IPS-11a (cell line): Measurements from ENCODE around the gene PLEKHA7.
"Not testable (repeated sequence)": the region's sequence is repeated elsewhere in the genome, so short reads cannot be mapped to it uniquely, and the experiment has no call there.

Source experiments
- H3K4me3 ChIP-seq: one replicate; pipeline ENCODE4 v1.5.1; 2013; ENCODE audit warnings: low read depth, low read length, control low read depth

PLEKHA7 gene

DNA sequence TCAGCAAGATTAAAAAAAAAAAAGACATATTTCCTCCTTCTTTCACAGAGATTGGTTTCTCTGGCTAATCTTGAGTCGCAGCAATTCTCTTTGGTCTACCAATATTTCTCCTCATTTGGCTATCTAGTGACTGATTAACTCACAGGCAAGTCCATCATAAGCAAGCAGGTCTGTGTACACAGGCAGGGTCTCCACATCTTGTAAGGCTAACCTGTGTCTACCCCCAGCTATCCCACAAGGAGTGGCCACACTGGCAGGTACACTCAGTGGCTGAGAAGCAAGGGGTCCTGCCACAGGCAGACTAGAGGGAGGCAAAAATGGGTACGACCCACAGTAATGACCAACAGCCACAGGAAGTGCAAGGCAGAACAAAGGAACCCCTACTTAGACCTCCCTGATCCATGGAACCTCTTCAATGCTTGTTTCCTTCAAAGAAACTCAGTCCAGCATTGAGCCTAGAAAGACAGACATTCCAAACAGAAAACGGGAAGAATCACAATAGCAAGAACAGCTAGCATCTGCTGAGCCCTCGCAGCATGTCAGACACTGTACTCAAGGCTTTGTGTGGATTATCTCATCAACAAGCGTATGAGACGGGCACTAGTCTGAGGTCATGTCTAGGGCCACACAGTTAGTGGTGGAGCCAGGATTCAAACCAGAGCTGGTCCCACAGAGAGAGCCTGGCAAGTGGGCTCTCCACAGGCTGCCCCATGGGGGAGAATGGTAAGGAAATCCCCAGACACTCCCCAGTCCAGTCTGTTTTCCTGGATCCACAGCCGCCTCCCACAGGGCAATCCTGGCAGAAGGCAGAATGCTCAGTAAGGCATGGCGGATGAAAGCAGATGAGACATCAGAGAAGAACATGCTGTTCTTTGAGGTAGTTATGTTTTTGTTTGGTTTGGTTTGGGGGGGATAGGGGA is 34.3 kb downstream of the PLEKHA7 start:
- no peak overlapping the region for H3K4me3 ChIP-seq

DNA sequence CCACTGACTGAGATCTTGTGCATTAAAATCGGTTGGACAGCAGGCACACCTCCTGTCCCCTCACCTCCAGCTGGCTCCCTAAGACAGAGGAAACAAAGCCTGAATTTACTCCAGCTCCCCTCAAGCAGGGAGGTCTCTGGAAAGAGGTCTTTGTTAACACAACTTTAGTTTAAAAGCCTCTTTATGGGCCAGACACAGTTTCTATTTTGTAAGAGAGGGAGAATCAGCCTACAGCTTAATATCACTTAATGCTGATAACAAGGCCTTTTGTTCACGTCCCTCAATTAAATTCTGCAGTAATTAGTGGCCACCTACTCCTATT is 36.3 kb downstream of the PLEKHA7 start:
- no peak overlapping the region for H3K4me3 ChIP-seq

DNA sequence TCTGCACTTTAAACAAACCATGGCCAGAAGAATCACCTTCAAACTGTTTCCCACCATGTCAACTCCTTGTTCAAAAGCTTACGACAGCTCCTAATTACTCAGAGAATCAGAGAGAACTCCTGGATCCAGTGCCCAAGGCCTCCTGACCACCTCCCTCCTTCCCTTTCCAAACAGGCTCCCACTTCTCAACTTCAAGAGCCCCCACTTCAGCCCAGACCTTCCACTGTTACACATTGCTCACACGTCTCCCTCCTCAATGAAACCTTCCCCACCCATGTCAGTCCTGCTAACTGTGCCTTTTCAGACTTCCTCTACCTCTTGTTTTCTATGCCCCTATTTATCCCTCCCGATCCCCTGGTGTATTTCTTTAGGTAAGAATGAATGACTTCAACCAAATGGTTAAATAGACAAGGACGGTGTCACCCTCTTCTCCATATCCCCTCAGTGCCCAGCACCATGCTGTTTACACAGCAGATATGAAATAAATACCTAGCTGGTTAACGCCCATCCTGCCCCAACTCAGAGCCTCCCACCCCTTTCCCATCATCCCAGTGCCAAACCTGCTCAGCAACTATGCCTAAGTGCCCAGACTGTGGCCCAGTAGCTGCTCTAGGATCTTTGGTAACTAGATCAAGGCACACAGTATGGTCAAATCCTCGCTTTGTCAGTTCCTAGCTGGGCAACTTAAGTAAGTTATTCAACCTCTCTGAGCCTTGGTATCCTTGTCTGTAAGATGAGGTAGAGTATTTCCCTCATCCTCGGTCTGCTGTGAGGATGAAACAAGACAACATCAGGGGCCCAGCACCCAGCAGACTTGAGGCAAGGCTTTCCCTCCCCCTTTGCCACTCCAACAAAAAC is 36.8 kb downstream of the PLEKHA7 start:
- no peak overlapping the region for H3K4me3 ChIP-seq

DNA sequence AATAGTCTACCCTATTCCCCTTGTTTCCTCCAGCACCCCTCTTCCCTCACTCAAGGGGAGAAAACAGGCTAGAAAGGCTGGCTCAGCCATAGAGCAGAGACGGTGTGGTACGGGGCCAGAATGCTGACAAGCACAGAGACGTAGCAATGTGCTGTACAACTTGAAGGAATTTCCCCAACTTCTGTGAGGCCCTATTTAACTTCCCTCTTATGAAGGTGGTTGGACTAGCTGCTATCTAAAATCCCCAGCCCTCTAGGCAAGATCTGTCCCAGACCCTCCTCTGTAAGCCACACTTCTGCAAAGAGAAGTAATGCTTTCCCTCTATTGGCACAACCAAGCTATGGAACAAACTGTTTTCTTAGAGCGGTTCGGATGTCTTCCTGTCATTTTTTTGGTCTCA is 37.8 kb downstream of the PLEKHA7 start:
- H3K4me3 ChIP-seq, result no peak overlapping the region

DNA sequence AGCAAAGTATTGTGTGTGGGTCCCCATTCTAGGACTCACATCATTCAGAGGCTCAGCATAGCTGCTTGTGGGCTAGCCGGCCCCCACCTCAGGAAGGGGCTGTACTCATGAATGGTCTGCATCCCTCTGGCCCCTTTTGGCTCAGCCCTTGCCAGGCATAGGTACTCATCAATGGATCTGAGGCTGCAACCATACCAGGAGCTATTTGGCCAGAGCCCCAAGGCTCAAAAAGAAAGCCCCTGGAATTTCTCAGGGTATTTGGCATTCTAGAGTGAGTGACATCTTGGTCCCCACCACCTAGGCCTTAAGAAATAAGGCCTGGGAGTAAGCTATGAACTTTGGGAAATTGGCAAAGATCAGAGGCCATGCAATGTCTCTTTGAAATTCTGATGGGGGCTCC is 38.3 kb downstream of the PLEKHA7 start:
- H3K4me3 ChIP-seq, result no peak overlapping the region

DNA sequence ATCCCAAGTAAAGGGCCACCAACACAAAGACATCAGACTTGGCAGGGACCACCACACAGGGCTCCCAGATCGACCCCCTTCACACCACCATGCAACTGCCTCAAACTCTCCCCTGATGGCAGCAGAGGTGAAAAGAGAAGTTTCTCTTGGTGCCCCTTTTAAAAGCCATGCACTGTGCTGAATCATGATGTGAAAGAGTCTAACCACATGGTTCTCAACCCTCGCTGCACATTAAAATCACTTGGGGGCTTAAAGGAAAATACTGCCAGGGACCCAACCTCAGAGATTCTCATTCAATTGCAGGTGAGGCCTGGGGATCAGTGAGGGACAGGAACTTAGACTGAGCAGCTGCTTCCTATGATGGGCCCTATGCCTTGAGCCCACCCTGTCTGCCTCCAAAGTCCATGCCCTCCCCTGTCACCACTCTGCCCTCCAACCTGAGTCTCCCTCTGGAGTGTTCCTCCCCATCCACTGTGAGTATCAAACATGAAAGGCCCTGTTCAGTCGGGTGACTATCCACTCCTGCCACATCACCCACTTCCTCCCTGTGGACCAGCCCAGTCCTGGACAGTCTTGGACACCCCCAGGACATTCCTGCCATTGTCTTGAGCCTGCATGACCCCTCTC is 40.8 kb downstream of the PLEKHA7 start:
- H3K4me3 ChIP-seq, result no peak overlapping the region

DNA sequence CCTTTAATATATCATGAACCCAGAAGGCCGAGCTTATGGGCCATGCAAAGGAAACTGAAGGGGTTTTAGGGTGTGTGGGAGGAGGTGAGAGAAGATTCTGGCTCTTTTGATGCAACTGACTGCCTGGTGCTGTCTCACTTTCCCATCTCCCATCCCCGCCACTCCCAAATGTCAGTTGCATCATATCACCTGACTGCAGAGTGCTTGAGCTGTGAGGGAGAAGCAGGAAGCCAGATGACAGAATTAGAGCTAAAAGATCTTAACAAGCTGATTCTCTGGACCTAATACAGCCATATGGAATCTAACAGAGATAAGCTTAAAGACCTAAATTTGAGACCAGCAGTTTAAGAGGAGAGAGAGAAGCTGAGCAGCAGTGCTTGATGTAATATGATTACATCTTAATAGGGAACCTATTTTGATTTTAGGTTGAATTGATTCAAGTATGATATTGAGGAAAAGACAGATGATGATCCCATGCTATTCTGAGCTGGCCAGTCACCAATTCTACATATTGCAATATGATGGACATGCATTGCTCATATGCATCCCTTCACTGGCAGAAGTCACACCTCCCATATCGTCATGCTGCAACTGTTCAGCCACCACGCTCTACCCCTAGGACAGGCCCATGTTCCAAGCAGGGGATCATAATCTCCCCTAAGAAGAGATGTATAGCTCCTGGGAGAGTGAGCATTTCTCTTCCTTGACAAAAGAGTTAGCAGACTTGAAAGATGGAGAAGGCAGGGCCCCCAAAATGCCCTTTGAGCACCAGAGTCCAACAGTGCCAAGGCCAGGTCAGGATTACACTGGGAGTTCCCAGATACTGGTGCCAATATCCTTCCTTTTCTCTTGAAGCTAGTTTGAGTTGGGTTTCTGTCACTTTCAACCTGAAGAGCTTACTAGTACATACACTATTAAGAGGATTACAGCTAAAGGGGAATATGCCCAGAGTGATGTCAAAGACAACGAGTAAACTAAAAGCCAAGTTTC is 44.9 kb downstream of the PLEKHA7 start:
- no peak overlapping the region for H3K4me3 ChIP-seq

DNA sequence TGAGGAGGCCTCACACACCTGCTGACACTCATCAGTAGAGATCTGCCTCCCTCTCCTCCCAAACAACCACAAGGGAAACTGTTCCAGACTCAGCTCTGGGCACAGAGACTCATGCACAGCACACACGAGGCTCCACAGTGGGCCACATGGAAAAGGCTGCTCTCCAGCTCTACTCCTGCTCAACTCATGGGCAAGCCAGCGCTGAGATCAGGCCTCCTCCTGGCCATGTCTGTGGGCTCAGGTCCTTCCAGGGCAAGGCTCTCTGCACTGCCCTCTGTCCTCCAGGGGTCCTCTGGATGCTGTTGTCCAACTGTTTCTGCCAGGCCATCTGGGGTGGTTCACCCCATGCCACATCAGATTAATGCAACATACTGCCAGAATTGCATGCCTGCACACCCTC is 46.0 kb downstream of the PLEKHA7 start:
- H3K4me3 ChIP-seq, result no peak overlapping the region

DNA sequence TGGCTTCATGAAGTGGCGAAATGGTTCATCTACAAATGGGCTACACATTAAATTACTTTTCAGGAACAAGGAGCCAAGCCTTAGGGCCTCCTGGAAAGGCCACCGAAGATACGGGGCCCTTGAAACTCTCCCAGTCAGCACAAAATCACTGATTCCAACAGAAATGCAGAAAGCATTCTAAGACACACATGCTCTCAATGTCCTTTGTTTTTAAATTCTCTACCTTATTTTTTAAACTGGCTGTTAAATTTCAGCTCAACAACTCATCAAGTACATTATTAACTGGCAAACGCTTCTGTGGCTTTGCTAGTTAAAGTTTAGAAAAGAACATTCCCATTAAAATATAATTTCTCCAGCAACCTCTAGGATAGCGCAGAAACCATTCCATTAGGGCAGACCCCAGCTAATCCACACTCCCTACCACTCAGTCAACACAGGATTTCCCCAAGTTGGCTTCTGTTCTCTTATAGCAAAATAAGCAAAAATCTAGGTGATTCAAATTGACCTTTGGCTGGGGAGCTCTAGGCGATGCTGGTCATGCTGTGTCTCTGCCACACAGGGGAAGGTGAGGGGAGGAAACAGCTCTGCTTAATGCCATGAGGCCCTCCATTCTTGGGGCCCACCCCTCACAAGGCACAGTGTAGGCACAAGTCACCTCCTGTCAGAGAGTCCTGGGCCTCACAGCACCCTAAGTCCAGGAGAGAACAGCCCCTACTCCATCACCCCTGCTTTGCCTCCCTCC is 47.1 kb downstream of the PLEKHA7 start:
- H3K4me3 ChIP-seq, result no peak overlapping the region

DNA sequence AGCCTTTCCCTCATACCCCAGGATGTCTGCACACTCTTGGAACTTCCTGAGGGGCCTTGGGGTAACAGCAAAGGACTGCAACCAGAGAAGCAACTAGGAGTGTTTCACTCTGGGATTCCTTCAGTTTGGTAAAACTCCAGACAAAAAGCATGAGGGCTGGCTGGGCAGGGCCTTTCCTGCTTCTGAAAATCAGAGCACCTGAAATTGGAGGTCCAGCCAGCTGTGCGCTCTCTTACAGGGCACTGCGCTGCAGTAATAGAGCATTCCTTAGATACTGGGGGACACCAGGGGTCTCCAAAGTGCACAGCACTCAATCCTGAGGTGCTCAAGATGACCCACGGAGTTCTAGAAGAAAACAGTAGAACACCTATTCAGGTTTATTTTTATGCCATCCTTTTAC is 49.7 kb downstream of the PLEKHA7 start:
- H3K4me3 ChIP-seq, result no peak overlapping the region

DNA sequence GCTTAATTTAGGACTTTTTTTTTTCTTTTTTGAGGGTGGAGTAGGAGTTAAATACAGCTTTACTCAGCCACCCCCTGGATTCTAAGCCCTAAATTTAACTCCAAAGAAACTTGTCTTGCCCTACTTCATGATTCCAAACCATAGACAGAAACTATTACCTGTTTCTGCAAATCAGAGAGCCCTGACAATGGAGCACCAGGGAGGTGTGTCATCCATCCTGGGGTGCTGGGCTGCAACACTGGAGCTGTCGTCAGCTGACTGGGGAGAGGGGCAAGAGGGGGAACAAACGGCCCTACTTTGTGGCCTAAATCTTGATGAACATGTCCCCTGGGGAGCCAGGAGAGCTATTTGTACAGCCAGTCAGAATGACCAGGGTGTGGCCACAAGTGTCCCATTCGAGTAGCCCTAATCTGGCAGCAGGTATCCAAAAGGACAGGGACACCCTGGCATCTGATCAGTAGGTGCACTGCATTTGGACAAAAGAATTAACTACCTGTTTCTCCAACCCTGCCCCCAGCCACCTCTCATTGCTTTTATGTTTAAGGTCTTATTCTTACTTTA is 50.8 kb downstream of the PLEKHA7 start:
- H3K4me3 ChIP-seq, result no peak overlapping the region

DNA sequence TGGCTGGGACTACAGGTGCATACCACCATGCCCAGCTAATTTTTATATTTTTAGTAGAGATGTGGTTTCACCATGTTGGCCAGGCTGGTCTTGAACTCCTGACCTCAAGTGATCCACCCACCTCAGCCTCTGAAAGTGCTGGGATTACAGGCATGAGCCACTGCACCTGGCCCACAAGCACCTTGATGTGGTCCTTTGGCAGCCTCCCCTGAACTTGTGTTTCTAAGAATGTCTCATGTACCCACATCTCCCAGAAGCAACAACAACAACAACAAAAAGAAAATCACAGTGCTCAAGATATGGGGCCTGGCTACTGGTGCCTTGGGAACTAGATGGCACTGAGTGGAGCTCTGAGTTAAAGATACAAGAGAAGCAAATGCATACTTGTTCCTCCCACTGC is 51.6 kb downstream of the PLEKHA7 start:
- not testable (repeated sequence) for H3K4me3 ChIP-seq

DNA sequence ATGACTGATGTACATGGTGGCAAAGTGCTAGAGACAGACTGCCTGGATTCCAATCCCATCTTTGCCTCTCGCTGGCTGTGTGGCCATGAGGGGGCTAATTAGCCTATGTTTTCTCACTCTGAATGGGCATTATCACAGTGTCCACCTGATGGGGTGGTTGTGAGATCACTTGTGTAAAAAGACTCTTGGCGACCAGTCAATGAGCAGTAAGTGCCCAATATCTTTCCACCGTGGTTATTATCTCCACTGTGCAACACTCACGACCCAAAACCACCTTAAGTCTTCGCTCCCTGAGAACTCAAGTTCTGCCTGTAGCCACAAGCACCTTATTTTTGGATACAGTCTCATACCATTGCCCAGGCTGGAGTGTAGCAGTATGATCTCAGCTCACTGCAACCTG is 52.1 kb downstream of the PLEKHA7 start:
- no peak overlapping the region for H3K4me3 ChIP-seq

DNA sequence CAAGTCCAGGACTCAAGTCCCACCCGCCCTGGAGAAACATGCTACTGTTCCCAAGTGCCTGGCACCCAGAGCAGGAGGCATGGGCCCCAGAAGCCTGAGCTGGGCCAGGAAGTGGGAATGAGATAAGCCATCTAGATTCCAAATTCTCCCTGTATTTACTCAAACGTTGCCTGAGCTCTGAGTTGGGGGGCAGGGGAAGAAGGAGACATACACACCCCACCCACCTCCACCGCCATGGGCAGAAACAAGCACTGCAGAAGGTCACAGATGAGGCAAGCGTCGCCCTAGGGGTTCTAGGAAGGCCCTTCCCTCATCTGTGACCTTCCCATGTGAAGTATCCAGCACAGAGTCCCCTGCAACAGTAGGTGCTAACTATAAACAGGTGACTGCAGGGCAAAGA is 54.0 kb downstream of the PLEKHA7 start:
- H3K4me3 ChIP-seq, result no peak overlapping the region

DNA sequence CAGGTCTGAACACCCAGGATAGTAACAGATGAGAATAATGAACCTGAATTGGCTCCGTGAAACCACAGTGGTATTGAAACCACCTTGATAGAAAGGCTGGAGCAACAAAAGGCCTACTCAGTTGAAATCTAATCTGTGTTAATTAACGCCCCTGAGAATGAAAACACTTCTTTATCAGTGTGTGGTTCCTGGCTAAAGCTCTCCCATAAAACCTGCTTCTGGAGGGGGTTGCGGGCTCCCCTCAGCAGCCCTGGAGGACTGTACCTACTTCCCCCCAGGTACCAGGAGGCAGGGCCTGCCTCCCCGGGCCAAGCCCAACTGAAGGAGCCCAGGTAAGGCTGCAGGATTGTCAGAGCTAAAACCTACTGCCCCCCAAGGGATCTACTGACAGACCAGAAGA is 54.6 kb downstream of the PLEKHA7 start:
- H3K4me3 ChIP-seq, result no peak overlapping the region

DNA sequence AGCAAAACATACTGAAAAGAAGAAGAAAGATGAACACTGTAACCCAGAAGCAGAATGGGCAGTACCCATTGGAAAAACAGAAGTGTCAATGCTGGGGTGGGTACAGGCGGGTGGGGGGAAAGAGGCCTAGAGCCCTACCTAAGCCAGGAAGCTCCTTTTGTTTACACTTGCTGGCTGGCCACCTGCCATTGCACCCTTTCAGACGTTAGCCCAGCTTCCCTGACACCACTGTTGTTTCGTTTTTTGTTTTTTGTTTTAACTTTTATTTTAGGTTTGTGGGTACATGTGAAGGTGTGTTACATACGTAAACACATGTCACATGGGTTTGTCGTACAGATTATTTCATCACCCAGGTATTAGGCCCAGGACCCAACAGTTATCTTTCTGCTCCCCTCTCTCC is 55.4 kb downstream of the PLEKHA7 start:
- no peak overlapping the region for H3K4me3 ChIP-seq

DNA sequence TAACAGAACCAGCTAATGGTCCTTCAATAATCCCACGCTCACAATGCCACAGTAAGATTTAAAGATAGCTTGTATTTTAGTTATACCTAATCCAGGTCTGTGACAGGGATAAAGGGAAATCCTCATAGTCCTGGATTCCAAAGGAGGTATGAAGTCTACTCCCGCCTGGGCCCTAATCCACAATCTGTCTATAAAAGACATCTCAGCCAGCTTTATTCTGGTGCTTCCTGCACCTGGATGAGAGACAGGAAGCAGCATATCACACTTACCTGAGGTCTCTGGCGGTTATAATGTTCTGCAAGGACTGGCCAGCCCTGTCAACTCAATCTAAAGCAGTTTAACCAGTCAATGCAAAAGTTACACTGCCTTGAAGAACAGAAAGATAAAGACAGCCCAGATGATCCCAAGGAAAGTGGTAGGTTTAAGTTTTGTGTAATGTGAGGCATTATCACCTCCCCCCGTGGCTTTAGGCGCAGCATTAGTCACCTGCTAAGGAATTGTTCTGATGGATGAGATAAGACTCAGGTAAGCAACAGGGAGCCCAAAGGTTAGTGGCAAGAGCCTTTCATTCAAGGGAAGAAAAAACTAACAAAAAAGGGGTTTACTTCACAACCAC is 57.6 kb downstream of the PLEKHA7 start:
- no peak overlapping the region for H3K4me3 ChIP-seq

DNA sequence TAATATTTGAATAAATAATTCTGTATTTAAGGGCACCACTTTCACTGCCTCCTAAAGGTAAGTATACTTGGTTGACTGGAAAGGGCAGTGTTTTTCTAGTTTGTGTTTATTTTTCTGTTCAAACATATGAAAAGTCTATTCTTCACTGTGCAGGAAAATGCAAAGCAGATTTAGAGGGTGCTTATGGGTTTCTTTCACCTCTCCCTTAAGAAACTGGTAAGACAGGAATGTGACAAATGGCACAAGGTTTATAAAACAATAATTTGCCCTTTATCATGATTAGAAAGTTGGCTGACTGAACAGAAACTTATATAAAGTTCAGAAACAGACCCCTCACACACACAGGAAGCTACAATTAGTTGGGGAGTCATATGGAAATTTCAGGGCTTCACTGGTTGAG is 60.6 kb downstream of the PLEKHA7 start:
- no peak overlapping the region for H3K4me3 ChIP-seq
